ENCODE measurements around the gene NFATC2. TPM values are rescaled to one million over a fixed set of nuclear protein-coding genes. Genes with fewer than 3 reads are reported as not detected.
A peak's percentile ranks its signal among the peaks of the same experiment; 100 is the strongest.

NFATC2 gene
- total RNA-seq, 4 donors from 2014 or later = 4.4 to 38.0 (median 13.6) TPM

GRCh38 chr20:51382111-51382985 lies 160.2 kb downstream of the NFATC2 start:
- H3K36me3 ChIP-seq = no peaks in the 10 kb centered on the region
- no peaks in the 10 kb centered on the region for H3K27me3 ChIP-seq
- DNase-seq = no peak
- no peak overlapping the region for H3K4me3 ChIP-seq
- no peak overlapping the region for H3K27ac ChIP-seq
- peaks cover 0 to 4% (median 1%) of the 10 kb centered on the region in 4 donors for H3K4me1 ChIP-seq
- TF ChIP-seq, protein P1, sequence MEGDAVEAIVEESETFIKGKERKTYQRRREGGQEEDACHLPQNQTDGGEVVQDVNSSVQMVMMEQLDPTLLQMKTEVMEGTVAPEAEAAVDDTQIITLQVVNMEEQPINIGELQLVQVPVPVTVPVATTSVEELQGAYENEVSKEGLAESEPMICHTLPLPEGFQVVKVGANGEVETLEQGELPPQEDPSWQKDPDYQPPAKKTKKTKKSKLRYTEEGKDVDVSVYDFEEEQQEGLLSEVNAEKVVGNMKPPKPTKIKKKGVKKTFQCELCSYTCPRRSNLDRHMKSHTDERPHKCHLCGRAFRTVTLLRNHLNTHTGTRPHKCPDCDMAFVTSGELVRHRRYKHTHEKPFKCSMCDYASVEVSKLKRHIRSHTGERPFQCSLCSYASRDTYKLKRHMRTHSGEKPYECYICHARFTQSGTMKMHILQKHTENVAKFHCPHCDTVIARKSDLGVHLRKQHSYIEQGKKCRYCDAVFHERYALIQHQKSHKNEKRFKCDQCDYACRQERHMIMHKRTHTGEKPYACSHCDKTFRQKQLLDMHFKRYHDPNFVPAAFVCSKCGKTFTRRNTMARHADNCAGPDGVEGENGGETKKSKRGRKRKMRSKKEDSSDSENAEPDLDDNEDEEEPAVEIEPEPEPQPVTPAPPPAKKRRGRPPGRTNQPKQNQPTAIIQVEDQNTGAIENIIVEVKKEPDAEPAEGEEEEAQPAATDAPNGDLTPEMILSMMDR (IDR thresholded peaks at IDR 0.05) = no peak
- no peak for TF ChIP-seq POLR2A (IDR thresholded peaks at IDR 0.05)
- H3K9me3 ChIP-seq = no peaks in the 10 kb centered on the region

DNA sequence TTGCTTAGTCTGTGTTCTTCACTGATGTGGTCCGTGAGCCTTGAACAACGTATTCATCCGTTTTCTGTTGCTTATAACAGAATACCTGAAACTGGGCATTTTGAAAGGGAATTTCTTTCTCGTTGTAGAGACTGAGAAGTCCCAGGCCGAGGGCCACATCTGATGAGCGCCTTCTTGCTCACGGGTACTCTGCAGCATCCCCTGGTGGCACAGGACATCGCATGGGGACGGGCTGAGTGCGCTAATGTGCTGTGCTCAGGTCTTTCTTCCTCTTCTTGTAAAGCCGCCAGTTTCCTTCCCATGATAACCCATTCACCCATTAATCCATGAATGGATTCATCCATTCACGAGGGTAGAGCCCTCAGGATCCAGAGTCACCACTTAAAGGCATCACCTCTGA lies 161.0 kb downstream of the NFATC2 start:
- Histone ChIP-seq H3K4me1 (peaks cover 0 to 2% (median 0%) of the 10 kb centered on the region in 4 donors), H3K27ac (no peak overlapping the region), H3K4me3 (no peak overlapping the region), H3K27me3 (no peaks in the 10 kb centered on the region), H3K36me3 (no peaks in the 10 kb centered on the region), H3K9me3 (no peaks in the 10 kb centered on the region)
- TF ChIP-seq, protein P1 (IDR thresholded peaks at IDR 0.05) = no peak
- TF ChIP-seq POLR2A (IDR thresholded peaks at IDR 0.05) = no peak
- DNase-seq = no peak

DNA sequence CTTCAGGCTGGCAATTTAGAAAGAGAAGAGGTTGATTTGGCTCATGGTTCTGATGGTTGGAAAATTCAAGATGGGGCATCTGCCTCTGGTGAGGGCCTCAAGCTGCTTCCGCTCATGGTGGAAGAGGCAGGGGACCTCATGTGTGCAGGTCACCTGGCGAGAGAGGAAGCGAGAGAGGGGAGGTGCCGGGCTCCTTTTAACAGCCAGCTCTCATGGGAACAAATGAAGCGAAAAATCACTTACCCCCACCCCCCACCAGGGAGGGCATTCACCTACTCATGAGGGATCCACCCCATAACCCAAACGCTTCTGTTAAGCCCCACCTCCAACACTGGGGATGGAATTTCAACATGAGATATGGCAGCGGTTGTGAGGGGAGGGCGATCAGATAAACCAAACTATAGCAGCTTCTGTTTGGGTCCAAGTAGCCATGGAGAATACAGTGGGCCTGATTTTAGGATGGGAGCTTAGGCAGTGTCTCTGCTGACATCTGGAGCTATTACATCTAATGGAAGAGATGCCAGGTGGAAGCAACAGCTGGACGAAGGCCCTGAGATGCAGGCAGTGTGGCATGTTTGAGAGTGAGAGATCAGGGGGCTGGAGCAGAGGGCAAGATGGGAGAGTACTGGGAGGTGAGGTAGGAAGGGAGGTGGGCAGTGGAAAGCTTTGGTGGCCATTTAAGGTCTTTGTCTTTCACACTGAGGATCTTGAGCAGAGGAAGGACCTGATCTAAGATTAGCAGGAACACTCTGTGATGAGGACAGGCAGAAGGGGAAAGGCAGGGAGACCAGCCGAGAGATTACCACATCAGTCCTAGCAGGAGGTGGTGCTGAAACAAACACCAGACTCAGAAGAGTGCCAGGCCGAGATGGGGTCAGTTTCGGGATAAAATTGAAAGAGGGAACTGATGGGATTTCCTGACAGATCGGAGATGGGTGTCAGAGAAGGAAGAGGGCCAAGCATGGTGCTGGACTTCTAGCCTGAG lies 161.8 kb downstream of the NFATC2 start:
- no peak overlapping the region for H3K27ac ChIP-seq
- H3K9me3 ChIP-seq = no peaks in the 10 kb centered on the region
- H3K36me3 ChIP-seq = no peaks in the 10 kb centered on the region
- DNase-seq = peak in 1 of 3 donors; percentile 34
- no peak for TF ChIP-seq POLR2A (IDR thresholded peaks at IDR 0.05)
- TF ChIP-seq, protein P1 (IDR thresholded peaks at IDR 0.05) = no peak
- no peaks in the 10 kb centered on the region for H3K27me3 ChIP-seq
- no peaks in the 10 kb centered on the region for H3K4me1 ChIP-seq
- no peak overlapping the region for H3K4me3 ChIP-seq

DNA sequence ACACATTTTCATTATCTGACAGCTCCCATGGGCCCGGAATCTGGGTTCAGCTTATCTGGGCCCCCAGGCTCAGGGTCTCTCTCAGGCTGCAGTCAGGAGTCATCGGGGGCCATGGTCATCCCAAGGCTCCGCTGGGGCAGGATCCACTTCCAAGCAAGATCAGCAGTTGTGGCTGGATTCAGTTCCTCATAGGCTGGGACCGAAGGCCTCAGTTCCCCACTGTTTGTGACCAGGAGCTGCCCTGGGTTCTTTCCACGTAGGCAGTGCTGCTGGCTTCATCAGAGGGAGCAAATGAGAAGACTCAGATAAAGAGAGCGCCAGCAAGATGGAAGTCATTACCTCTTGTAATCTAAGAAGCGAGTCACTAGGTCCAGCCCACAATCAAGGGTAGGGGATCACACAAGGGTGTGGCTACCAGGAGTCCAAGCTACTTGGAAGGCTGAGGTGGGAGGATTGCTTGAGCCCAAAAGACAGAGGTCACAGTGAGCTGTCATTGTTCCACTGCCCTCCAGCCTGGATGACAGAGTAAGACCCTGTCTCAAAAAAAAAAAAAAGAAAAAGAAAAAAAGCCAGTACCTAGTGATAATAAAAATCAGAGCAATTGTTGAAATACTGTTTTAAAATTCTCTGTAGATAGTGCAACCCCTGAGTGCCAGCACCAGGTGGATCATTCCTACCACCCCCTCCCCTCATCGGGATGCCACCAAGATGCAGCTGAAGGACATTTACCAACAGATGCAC lies 162.7 kb downstream of the NFATC2 start:
- no peaks in the 10 kb centered on the region for H3K36me3 ChIP-seq
- H3K27me3 ChIP-seq = no peaks in the 10 kb centered on the region
- no peak overlapping the region for H3K4me3 ChIP-seq
- no peaks in the 10 kb centered on the region for H3K4me1 ChIP-seq
- no peak overlapping the region for H3K27ac ChIP-seq
- H3K9me3 ChIP-seq = no peaks in the 10 kb centered on the region
- DNase-seq = no peak
- TF ChIP-seq, protein P1 (IDR thresholded peaks at IDR 0.05) = no peak
- TF ChIP-seq POLR2A (IDR thresholded peaks at IDR 0.05) = no peak

Data from Peyer's patch (tissue), 4 donors.